Colonic mucosa (tissue), 4 donors: ENCODE results near the gene KYAT1. TPM values are rescaled to one million over a fixed set of nuclear protein-coding genes. Genes with fewer than 3 reads are reported as not detected.
A peak's percentile ranks its signal among the peaks of the same experiment; 100 is the strongest.

ENCODE experiments used
- DNase-seq: peaks from one replicate; pipeline ENCODE4 v3.0.0-alpha.2; 2020
- H3K27ac ChIP-seq: fragments of 200-600 bp; one replicate; pipeline ENCODE4 v1.8.0; 2021
- H3K27me3 ChIP-seq: fragments of 200-600 bp; one replicate; pipeline ENCODE4 v1.8.0; 2021
- H3K36me3 ChIP-seq: fragments of 200-600 bp; one replicate; pipeline ENCODE4 v1.8.0; 2021
- H3K4me1 ChIP-seq: fragments of 200-600 bp; one replicate; pipeline ENCODE4 v1.8.0; 2021; ENCODE audit warnings: mild to moderate bottlenecking
- H3K4me3 ChIP-seq: fragments of 200-600 bp; one replicate; pipeline ENCODE4 v1.8.0; 2021
- H3K9ac ChIP-seq, 2 donors: one replicate each; pipeline ENCODE4 v1.7.0; 2013; ENCODE audit warnings: control low read depth in 2 of 2, low read depth in 2 of 2, low read length in 2 of 2
- H3K9me3 ChIP-seq: fragments of 200-600 bp; one replicate; pipeline ENCODE4 v1.8.0; 2021
- intact Hi-C: fragments of 100-400 bp; cut with DNase I; formaldehyde crosslinking; loops from one replicate; pipeline ENCODE4 v1.14.1; 2022
- total RNA-seq, 2 donors: library from RNA; stranded (reverse); fragmentation: NEBNext Ultra II Directional in 1 of 2; extraction: Animal tissue kit (Norgen Biotek cat#: 25700) in 1 of 2; gene quantifications; one replicate each; pipeline ENCODE4 v1.2.1, GENCODE V29; 2021
- TF ChIP-seq, protein P1 (sequence below): fragments of 200-600 bp; IDR thresholded peaks from one replicate; pipeline ENCODE4 v1.8.0; 2022; ENCODE audit warnings: antibody characterized with exemption, mild to moderate bottlenecking
- donor health status: healthy.
- donor health status: DM: no; HTN: no; CAD: no.
- donor health status: DM: no; HTN: no; CAD: no.

KYAT1 gene
- total RNA-seq, 2 donors from 2014 or later, result 2.0 to 5.1 TPM

DNA sequence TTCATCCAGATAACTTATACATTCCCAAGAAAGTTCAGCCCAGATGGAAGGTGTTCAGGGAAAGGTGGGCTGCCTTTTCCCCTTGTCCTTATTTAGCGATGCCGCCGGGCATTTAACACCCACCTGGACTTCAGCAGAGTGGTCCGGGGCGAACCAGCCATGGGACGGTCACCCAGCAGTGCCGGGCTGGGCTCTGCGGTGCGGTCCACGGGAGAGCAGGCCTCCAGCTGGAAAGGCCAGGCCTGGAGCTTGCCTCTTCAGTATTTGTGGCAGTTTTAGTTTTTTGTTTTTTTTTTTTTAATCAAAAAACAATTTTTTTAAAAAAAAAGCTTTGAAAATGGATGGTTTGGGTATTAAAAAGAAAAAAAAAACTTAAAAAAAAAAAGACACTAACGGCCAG is 35.0 kb upstream of the KYAT1 start:
- TF ChIP-seq, protein P1, sequence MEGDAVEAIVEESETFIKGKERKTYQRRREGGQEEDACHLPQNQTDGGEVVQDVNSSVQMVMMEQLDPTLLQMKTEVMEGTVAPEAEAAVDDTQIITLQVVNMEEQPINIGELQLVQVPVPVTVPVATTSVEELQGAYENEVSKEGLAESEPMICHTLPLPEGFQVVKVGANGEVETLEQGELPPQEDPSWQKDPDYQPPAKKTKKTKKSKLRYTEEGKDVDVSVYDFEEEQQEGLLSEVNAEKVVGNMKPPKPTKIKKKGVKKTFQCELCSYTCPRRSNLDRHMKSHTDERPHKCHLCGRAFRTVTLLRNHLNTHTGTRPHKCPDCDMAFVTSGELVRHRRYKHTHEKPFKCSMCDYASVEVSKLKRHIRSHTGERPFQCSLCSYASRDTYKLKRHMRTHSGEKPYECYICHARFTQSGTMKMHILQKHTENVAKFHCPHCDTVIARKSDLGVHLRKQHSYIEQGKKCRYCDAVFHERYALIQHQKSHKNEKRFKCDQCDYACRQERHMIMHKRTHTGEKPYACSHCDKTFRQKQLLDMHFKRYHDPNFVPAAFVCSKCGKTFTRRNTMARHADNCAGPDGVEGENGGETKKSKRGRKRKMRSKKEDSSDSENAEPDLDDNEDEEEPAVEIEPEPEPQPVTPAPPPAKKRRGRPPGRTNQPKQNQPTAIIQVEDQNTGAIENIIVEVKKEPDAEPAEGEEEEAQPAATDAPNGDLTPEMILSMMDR, result no peak
- H3K36me3 ChIP-seq, result no peaks in the 10 kb centered on the region
- no peak overlapping the region for H3K4me3 ChIP-seq
- peak overlapping the region in 1 of 2 donors; percentile 43 for H3K9ac ChIP-seq
- DNase-seq, result no peak
- peak overlapping the region; percentile 50 for H3K27ac ChIP-seq
- H3K4me1 ChIP-seq, result peaks cover 7% of the 10 kb centered on the region
- no peaks in the 10 kb centered on the region for H3K27me3 ChIP-seq
- intact Hi-C loops, result no loop called here
- no peaks in the 10 kb centered on the region for H3K9me3 ChIP-seq

DNA sequence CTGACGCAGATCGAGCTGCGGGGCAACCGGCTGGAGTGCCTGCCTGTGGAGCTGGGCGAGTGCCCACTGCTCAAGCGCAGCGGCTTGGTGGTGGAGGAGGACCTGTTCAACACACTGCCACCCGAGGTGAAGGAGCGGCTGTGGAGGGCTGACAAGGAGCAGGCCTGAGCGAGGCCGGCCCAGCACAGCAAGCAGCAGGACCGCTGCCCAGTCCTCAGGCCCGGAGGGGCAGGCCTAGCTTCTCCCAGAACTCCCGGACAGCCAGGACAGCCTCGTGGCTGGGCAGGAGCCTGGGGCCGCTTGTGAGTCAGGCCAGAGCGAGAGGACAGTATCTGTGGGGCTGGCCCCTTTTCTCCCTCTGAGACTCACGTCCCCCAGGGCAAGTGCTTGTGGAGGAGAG is 34.5 kb upstream of the KYAT1 start:
- TF ChIP-seq, protein P1, result no peak
- peak overlapping the region; percentile 50 for H3K27ac ChIP-seq
- intact Hi-C loops, result no loop called here
- H3K36me3 ChIP-seq, result no peaks in the 10 kb centered on the region
- H3K9me3 ChIP-seq, result no peaks in the 10 kb centered on the region
- no peaks in the 10 kb centered on the region for H3K27me3 ChIP-seq
- peak overlapping the region in 1 of 2 donors; percentile 43 for H3K9ac ChIP-seq
- DNase-seq, result no peak
- no peak overlapping the region for H3K4me3 ChIP-seq
- peaks cover 7% of the 10 kb centered on the region for H3K4me1 ChIP-seq

GRCh38 chr9:128913995-128914772 is 32.4 kb upstream of the KYAT1 start:
- no peaks in the 10 kb centered on the region for H3K9me3 ChIP-seq
- H3K27ac ChIP-seq, result peak overlapping the region; percentile 4
- intact Hi-C loops, result no loop called here
- H3K4me3 ChIP-seq, result no peak overlapping the region
- H3K27me3 ChIP-seq, result no peaks in the 10 kb centered on the region
- peaks cover 7% of the 10 kb centered on the region for H3K4me1 ChIP-seq
- TF ChIP-seq, protein P1, result no peak
- no peak for DNase-seq
- no peak overlapping the region for H3K9ac ChIP-seq
- H3K36me3 ChIP-seq, result peaks cover 7% of the 10 kb centered on the region

GRCh38 chr9:128913048-128913900 is 31.5 kb upstream of the KYAT1 start:
- no peak overlapping the region for H3K4me3 ChIP-seq
- H3K4me1 ChIP-seq, result peaks cover 7% of the 10 kb centered on the region
- intact Hi-C loops, result no loop called here
- no peaks in the 10 kb centered on the region for H3K27me3 ChIP-seq
- no peak for DNase-seq
- TF ChIP-seq, protein P1, result no peak
- peaks cover 15% of the 10 kb centered on the region for H3K36me3 ChIP-seq
- H3K9me3 ChIP-seq, result no peaks in the 10 kb centered on the region
- H3K27ac ChIP-seq, result peak overlapping the region; percentile 4
- peak overlapping the region in 1 of 2 donors; percentile 19 for H3K9ac ChIP-seq

DNA sequence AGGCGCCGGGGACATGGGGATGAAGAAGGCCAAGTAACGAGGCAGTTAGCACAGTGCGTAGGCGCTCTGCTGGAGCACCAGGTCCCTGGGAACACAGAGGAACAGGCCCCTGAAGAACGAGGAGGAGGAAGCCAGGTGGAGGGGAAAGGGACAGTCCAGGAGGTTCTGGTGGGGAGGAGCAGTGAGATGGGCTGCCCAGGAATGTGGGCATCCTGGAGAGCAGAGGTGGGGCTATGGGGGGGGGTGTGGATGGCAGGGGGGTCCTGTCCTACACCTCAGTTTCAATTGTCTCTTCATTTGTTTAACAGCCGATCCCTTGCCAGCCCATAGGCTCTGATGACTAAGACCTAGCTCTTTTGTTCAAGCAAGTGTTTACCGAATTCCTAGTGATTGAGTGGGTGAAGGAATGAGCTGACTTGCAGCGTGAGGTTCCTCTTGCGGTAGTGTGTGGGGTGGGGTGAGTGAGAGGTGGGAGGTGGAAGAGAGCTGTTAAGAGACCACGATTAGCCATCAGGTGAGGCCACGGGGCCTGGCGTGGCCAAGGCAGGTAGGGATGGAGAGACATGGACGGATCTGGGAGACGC is 30.6 kb upstream of the KYAT1 start:
- peaks cover 7% of the 10 kb centered on the region for H3K4me1 ChIP-seq
- H3K4me3 ChIP-seq, result no peak overlapping the region
- DNase-seq, result no peak
- no peak overlapping the region for H3K9ac ChIP-seq
- peaks cover 19% of the 10 kb centered on the region for H3K36me3 ChIP-seq
- H3K27ac ChIP-seq, result peak overlapping the region; percentile 41
- TF ChIP-seq, protein P1, result no peak
- H3K9me3 ChIP-seq, result no peaks in the 10 kb centered on the region
- intact Hi-C loops, result no loop called here
- H3K27me3 ChIP-seq, result no peaks in the 10 kb centered on the region
